ENCODE data around the gene GATAD2A.
A peak's percentile ranks its signal among the peaks of the same experiment; 100 is the strongest.
"Not testable (repeated sequence)": the region's sequence is repeated elsewhere in the genome, so short reads cannot be mapped to it uniquely, and the experiment has no call there.

The GATAD2A gene

GRCh38 chr19:19447536-19448237 is 42.2 kb downstream of the GATAD2A start:
- DNase-seq: no peak

GRCh38 chr19:19448238-19448544 is 42.7 kb downstream of the GATAD2A start:
- no peak for DNase-seq

GRCh38 chr19:19451429-19452242 is 46.2 kb downstream of the GATAD2A start:
- no peak for DNase-seq

- no peak for DNase-seq
Observed at GRCh38 chr19:19452243-19453124, 47.0 kb downstream of the GATAD2A start.

- DNase-seq: no peak
Observed at GRCh38 chr19:19453125-19453454, 47.6 kb downstream of the GATAD2A start.

- DNase-seq: not testable (repeated sequence)
Observed at GRCh38 chr19:19455166-19455919, 49.9 kb downstream of the GATAD2A start.

GRCh38 chr19:19457671-19458070 is 52.2 kb downstream of the GATAD2A start:
- DNase-seq: no peak

- DNase-seq: no peak
Observed at GRCh38 chr19:19458110-19458816, 52.8 kb downstream of the GATAD2A start.

GRCh38 chr19:19459073-19459472 is 53.6 kb downstream of the GATAD2A start:
- no peak for DNase-seq

GRCh38 chr19:19459707-19460251 is 54.3 kb downstream of the GATAD2A start:
- DNase-seq: no peak

- no peak for DNase-seq
Observed at GRCh38 chr19:19460258-19460731, 54.8 kb downstream of the GATAD2A start.

GRCh38 chr19:19460761-19461265 is 55.3 kb downstream of the GATAD2A start:
- DNase-seq: no peak

GRCh38 chr19:19461306-19461670 is 55.8 kb downstream of the GATAD2A start:
- DNase-seq: no peak

GRCh38 chr19:19461671-19462622 is 56.5 kb downstream of the GATAD2A start:
- DNase-seq: no peak

- no peak for DNase-seq
Observed at GRCh38 chr19:19463348-19464117, 58.1 kb downstream of the GATAD2A start.

- DNase-seq: peak; percentile 8
Observed at GRCh38 chr19:19464339-19465098, 59.0 kb downstream of the GATAD2A start.

GRCh38 chr19:19465436-19466070 is 60.1 kb downstream of the GATAD2A start:
- no peak for DNase-seq

GRCh38 chr19:19466201-19466600 is 60.7 kb downstream of the GATAD2A start:
- DNase-seq: no peak
